Keratinocyte (primary cell): ENCODE data around the gene RNF26.

Experiments
- CTCF ChIP-seq, 3 experiments: IDR thresholded peaks in 1 of 3; conservative IDR thresholded peaks in 1 of 3; optimal IDR thresholded peaks in 1 of 3; 2 replicates in 2 of 3; 3 replicates in 1 of 3; pipeline versions ENCODE3 to v1.5.1; 2011; ENCODE audit warnings: low read length in 3 of 3, mild to moderate bottlenecking in 3 of 3, moderate library complexity in 2 of 3, control low read depth in 1 of 3, inconsistent platforms in 1 of 3; ENCODE audit not compliant: insufficient read depth in 2 of 3; ENCODE audit errors: extremely low read depth in 1 of 3
- EZH2 ChIP-seq: IDR thresholded peaks from one replicate; pipeline ENCODE4 v1.6.1; 2012; ENCODE audit warnings: inconsistent platforms, mild to moderate bottlenecking, low read length, moderate library complexity

GRCh38 chr11:119316729-119317591, 17.4 kb upstream of the RNF26 start, which contains the start of gene MCAM:
- no peak for TF ChIP-seq CTCF (optimal IDR thresholded peaks at IDR 0.05 in 1 of 3, IDR thresholded peaks at IDR 0.05 in 1 of 3, conservative IDR thresholded peaks at IDR 0.05 in 1 of 3; ENCODE audit: extremely low read depth in 1 of 3, insufficient read depth in 2 of 3, low read length in 3 of 3)
- TF ChIP-seq EZH2 = no peak
